Neural progenitor cell (in vitro differentiated cells): ENCODE measurements around the gene RCAN1. TPM values are rescaled to one million over a fixed set of nuclear protein-coding genes. Genes with fewer than 3 reads are reported as not detected.
A peak's percentile ranks its signal among the peaks of the same experiment; 100 is the strongest.

Source experiments
- DNase-seq: peaks from one replicate; pipeline ENCODE4 v3.0.0-alpha.2; 2016; ENCODE audit warnings: low spot score
- H2AFZ ChIP-seq: fragments of 200-600 bp; sonication (generic); replicated peaks from 2 replicates; pipeline ENCODE4 v1.6.1; 2016; ENCODE audit warnings: antibody characterized with exemption
- H3F3A ChIP-seq: fragments of 200-600 bp; sonication (generic); 2 replicates; pipeline ENCODE4 v1.6.1; 2016; ENCODE audit warnings: antibody characterized with exemption, low read depth
- H3K27ac ChIP-seq: fragments of 200-600 bp; sonication (generic); 2 replicates; pipeline ENCODE4 v1.5.1; 2016; ENCODE audit warnings: mild to moderate bottlenecking
- H3K27me3 ChIP-seq: fragments of 200-600 bp; sonication (generic); 2 replicates; pipeline ENCODE4 v1.6.1; 2016; ENCODE audit warnings: mild to moderate bottlenecking, moderate library complexity
- H3K36me3 ChIP-seq: fragments of 200-600 bp; sonication (generic); 2 replicates; pipeline ENCODE4 v1.5.1; 2016
- H3K4me1 ChIP-seq: fragments of 200-600 bp; sonication (generic); 2 replicates; pipeline ENCODE4 v1.6.1; 2016; ENCODE audit warnings: mixed run types
- H3K4me2 ChIP-seq: fragments of 200-600 bp; sonication (generic); 2 replicates; pipeline ENCODE4 v1.6.1; 2016
- H3K4me3 ChIP-seq: fragments of 200-600 bp; sonication (generic); 2 replicates; pipeline ENCODE4 v1.5.1; 2016
- H3K79me2 ChIP-seq: fragments of 200-600 bp; sonication (generic); 2 replicates; pipeline ENCODE4 v1.6.1; 2016; ENCODE audit warnings: low read depth
- H3K9ac ChIP-seq: fragments of 200-600 bp; sonication (generic); 2 replicates; pipeline ENCODE4 v1.6.1; 2016
- H3K9me3 ChIP-seq: fragments of 200-600 bp; sonication (generic); 2 replicates; pipeline ENCODE4 v1.5.1; 2016; ENCODE audit warnings: low read depth
- H4K20me1 ChIP-seq: fragments of 200-600 bp; sonication (generic); 2 replicates; pipeline ENCODE4 v1.6.1; 2016; ENCODE audit warnings: low read depth
- H3K27ac Mint-ChIP-seq: 3 replicates; pipeline ENCODE4 v1.8.0; 2021; ENCODE audit warnings: mixed read lengths
- H3K27me3 Mint-ChIP-seq: 2 replicates; pipeline ENCODE4 v1.8.0; 2022; ENCODE audit warnings: low read depth, mild to moderate bottlenecking, inconsistent platforms, moderate library complexity, mixed read lengths; ENCODE audit not compliant: insufficient read depth
- H3K36me3 Mint-ChIP-seq: 3 replicates; pipeline ENCODE4 v1.8.0; 2021; ENCODE audit warnings: mixed read lengths
- H3K4me1 Mint-ChIP-seq: 3 replicates; pipeline ENCODE4 v1.8.0; 2021; ENCODE audit warnings: mixed read lengths
- H3K4me3 Mint-ChIP-seq: 3 replicates; pipeline ENCODE4 v1.8.0; 2021; ENCODE audit warnings: mild to moderate bottlenecking, moderate library complexity, mixed read lengths
- H3K9me3 Mint-ChIP-seq: 3 replicates; pipeline ENCODE4 v1.8.0; 2020; ENCODE audit warnings: mixed read lengths
- EZH2 ChIP-seq: fragments of 200-600 bp; sonication (generic); IDR thresholded peaks from 2 replicates; pipeline ENCODE4 v1.6.1; 2017; ENCODE audit warnings: antibody characterized with exemption, mild to moderate bottlenecking, moderate library complexity
- EZH2phosphoT487 ChIP-seq: fragments of 200-600 bp; sonication (generic); IDR thresholded peaks from 2 replicates; pipeline ENCODE4 v1.6.1; 2017; ENCODE audit warnings: antibody characterized with exemption
- total RNA-seq: library from RNA; depleted of rRNA; stranded (reverse); fragments of >200 nt; gene quantifications from 2 replicates; pipeline ENCODE4 v1.2.3, GENCODE V29; 2015; ENCODE audit warnings: low replicate concordance
- TF ChIP-seq, protein P1 (sequence below): fragments of 200-600 bp; sonication (generic); IDR thresholded peaks from 2 replicates; pipeline ENCODE4 v1.5.1; 2017; ENCODE audit warnings: antibody characterized with exemption, mild to moderate bottlenecking

Gene RCAN1
- total RNA-seq, 1 donor from 2014 or later, result 6.9 TPM

DNA sequence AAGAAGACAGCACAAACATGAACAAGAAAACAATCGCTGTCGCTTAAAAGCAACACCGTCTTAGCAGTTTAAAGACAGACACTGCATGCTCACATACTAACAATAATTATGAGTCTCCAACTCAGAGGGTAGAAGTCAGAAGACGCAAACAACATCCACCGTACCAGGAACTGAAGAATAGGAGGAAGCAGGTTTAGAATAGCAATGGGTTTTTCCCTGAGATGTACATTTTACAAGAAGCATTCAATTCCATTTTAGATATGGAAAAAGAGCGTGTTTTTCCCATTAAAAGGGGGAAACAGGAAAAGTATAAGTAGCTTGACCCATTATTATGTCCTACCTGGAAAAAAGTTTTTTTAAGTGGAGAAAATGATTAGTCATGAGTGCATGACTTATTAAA lies 68.4 kb downstream of the RCAN1 start:
- H3F3A ChIP-seq, result peaks cover 15% of the 10 kb centered on the region
- DNase-seq, result no peak
- no peak for TF ChIP-seq EZH2phosphoT487
- no peak for TF ChIP-seq EZH2
- TF ChIP-seq, protein P1, sequence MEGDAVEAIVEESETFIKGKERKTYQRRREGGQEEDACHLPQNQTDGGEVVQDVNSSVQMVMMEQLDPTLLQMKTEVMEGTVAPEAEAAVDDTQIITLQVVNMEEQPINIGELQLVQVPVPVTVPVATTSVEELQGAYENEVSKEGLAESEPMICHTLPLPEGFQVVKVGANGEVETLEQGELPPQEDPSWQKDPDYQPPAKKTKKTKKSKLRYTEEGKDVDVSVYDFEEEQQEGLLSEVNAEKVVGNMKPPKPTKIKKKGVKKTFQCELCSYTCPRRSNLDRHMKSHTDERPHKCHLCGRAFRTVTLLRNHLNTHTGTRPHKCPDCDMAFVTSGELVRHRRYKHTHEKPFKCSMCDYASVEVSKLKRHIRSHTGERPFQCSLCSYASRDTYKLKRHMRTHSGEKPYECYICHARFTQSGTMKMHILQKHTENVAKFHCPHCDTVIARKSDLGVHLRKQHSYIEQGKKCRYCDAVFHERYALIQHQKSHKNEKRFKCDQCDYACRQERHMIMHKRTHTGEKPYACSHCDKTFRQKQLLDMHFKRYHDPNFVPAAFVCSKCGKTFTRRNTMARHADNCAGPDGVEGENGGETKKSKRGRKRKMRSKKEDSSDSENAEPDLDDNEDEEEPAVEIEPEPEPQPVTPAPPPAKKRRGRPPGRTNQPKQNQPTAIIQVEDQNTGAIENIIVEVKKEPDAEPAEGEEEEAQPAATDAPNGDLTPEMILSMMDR, result no peak
- no peak overlapping the region for H3K9ac ChIP-seq
- Mint-ChIP-seq H3K9me3 (peaks cover 12% of the 10 kb centered on the region), H3K36me3 (peaks cover 2% of the 10 kb centered on the region), H3K27ac (peak overlapping the region; percentile 1), H3K4me1 (peaks cover 21% of the 10 kb centered on the region), H3K4me3 (no peak overlapping the region), H3K27me3 (peaks cover 4% of the 10 kb centered on the region)
- H3K27me3 ChIP-seq, result no peaks in the 10 kb centered on the region
- H3K4me2 ChIP-seq, result no peak overlapping the region
- H3K9me3 ChIP-seq, result no peaks in the 10 kb centered on the region
- no peak overlapping the region for H3K4me3 ChIP-seq
- no peaks in the 10 kb centered on the region for H3K36me3 ChIP-seq
- H3K4me1 ChIP-seq, result peaks cover 19% of the 10 kb centered on the region
- H2AFZ ChIP-seq, result no peak overlapping the region
- H3K27ac ChIP-seq, result no peak overlapping the region
- H3K79me2 ChIP-seq, result no peaks in the 10 kb centered on the region
- H4K20me1 ChIP-seq, result no peaks in the 10 kb centered on the region

DNA sequence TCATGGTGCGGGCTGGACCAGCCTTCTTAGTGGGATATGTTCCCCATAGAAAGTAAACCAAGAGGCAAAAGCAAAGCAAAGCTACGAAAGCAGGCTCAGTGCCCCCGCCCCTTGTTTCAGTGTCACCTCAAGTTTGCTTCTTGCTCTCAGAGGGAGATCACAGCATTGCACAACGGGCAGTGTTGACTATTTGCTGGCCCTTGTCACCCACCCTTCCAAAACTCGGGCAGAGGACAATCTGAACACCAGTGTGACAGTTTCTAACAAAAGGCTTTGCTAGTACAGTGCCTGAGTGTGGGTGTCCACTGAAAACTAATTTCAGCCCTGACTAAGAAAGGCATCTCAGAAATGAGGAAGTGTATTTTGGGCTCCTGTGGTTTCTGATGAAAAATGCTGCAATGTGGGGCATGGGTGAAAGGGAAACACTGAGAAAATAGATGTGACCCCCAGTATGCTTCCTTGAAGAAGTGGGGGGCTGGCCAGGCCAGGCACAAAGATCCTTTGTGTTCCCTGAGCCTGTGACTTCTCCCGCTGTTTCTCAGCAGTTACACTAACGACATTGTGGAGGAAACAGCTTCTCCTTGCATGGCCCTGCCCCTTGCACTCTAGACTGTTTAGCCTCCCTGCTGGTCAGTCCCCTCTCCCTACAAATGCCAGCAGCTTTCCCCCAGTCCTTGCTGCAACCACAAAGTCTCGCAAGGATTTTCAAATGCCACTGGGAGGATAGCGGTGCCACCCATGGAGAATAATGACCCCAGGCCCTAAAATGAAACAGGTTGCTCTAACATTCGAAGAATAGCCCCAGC lies 69.6 kb downstream of the RCAN1 start:
- Histone ChIP-seq H3K9ac (no peak overlapping the region), H3K36me3 (no peaks in the 10 kb centered on the region), H3K4me3 (no peak overlapping the region), H3K4me2 (peak overlapping the region; percentile 41), H2AFZ (peak overlapping the region; percentile 22), H3K9me3 (no peaks in the 10 kb centered on the region), H3K79me2 (no peaks in the 10 kb centered on the region), H3K27ac (no peak overlapping the region), H3K27me3 (no peaks in the 10 kb centered on the region), H3F3A (peaks cover 15% of the 10 kb centered on the region), H4K20me1 (no peaks in the 10 kb centered on the region), H3K4me1 (peaks cover 19% of the 10 kb centered on the region)
- Mint-ChIP-seq H3K4me3 (peak overlapping the region; percentile 10), H3K36me3 (peaks cover 2% of the 10 kb centered on the region), H3K9me3 (peaks cover 8% of the 10 kb centered on the region), H3K27ac (peak overlapping the region; percentile 82), H3K4me1 (peaks cover 21% of the 10 kb centered on the region), H3K27me3 (peaks cover 4% of the 10 kb centered on the region)
- peak; percentile 53 for DNase-seq
- TF ChIP-seq, protein P1, result no peak
- TF ChIP-seq EZH2, result no peak
- no peak for TF ChIP-seq EZH2phosphoT487

DNA sequence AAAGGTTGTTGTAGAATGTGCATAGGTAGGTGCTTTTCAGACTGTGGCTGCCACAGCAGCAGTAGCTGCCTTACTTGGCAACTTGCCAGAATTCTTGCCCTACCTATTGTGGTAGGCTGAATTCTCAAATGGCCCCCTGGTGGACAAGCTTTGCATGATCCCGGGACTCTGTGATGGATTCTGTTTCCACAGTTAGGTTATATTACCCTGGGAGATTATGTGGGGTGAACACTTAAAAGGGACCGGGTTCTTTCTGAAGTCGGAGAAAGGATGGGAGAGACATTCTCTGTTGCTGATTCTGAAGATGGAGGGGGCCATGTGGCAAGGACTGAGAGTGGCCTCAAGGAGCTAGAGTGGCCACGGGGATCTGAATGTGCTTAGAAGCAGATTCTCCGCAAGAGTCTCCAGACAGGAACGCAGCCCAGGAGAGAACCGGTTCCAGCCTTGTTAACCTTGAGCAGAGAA lies 70.8 kb downstream of the RCAN1 start:
- peaks cover 2% of the 10 kb centered on the region for H3K36me3 Mint-ChIP-seq
- H3K4me3 Mint-ChIP-seq, result no peak overlapping the region
- peak; percentile 53 for DNase-seq
- no peak overlapping the region for H3K27ac ChIP-seq
- H3K4me2 ChIP-seq, result no peak overlapping the region
- H3K36me3 ChIP-seq, result no peaks in the 10 kb centered on the region
- H3K4me1 Mint-ChIP-seq, result peaks cover 21% of the 10 kb centered on the region
- H3K79me2 ChIP-seq, result no peaks in the 10 kb centered on the region
- H3K27me3 Mint-ChIP-seq, result peaks cover 4% of the 10 kb centered on the region
- TF ChIP-seq, protein P1, result peak; percentile 46
- TF ChIP-seq EZH2phosphoT487, result no peak
- H3K9me3 Mint-ChIP-seq, result peaks cover 7% of the 10 kb centered on the region
- H3K4me1 ChIP-seq, result peaks cover 19% of the 10 kb centered on the region
- H2AFZ ChIP-seq, result no peak overlapping the region
- H3K27me3 ChIP-seq, result no peaks in the 10 kb centered on the region
- no peak overlapping the region for H3K9ac ChIP-seq
- H3K27ac Mint-ChIP-seq, result no peak overlapping the region
- no peak overlapping the region for H3K4me3 ChIP-seq
- no peaks in the 10 kb centered on the region for H4K20me1 ChIP-seq
- peaks cover 15% of the 10 kb centered on the region for H3F3A ChIP-seq
- H3K9me3 ChIP-seq, result no peaks in the 10 kb centered on the region
